WTC11 (cell line): ENCODE results near the gene SLC38A3. TPM values are rescaled to one million over a fixed set of nuclear protein-coding genes. Genes with fewer than 3 reads are reported as not detected.

Experiments
- ATAC-seq: fragments of 200-7000 bp; cut with Tn5 transposase; 2 replicates; pipeline ENCODE4 v1.10.0; 2021; ENCODE audit warnings: mild to moderate bottlenecking, moderate library complexity
- CTCF ChIA-PET: fragments of 300-600 bp; sonication (Branson Sonifier 250); formaldehyde crosslinking; loops from one replicate; lab custom pipeline; 2021; ENCODE audit warnings: antibody characterized with exemption; lab: Charles Lee
- POLR2A ChIA-PET: fragments of 350-600 bp; sonication (Branson Sonifier 250); formaldehyde crosslinking; loops from one replicate; lab custom pipeline; 2021; ENCODE audit warnings: antibody characterized with exemption; lab: Charles Lee
- DNase-seq: peaks from one replicate; pipeline ENCODE4 v3.0.0; 2021; ENCODE audit warnings: low spot score
- H3K27ac Mint-ChIP-seq: 2 replicates; pipeline ENCODE4 v1.8.0; 2021; ENCODE audit warnings: mixed read lengths
- H3K27me3 Mint-ChIP-seq: 2 replicates; pipeline ENCODE4 v1.8.0; 2021; ENCODE audit warnings: low read depth, mild to moderate bottlenecking, moderate library complexity, mixed read lengths
- H3K36me3 Mint-ChIP-seq: 2 replicates; pipeline ENCODE4 v1.8.0; 2021; ENCODE audit warnings: mixed read lengths
- H3K4me1 Mint-ChIP-seq: 2 replicates; pipeline ENCODE4 v1.8.0; 2022; ENCODE audit warnings: mixed read lengths
- H3K4me3 Mint-ChIP-seq: 2 replicates; pipeline ENCODE4 v1.8.0; 2021; ENCODE audit warnings: mild to moderate bottlenecking, moderate library complexity, mixed read lengths
- H3K9me3 Mint-ChIP-seq: 2 replicates; pipeline ENCODE4 v1.8.0; 2021; ENCODE audit warnings: mixed read lengths
- CREB1 ChIP-seq: sonication (generic); formaldehyde crosslinking; IDR thresholded peaks from 2 replicates; pipeline ENCODE4 v1.8.0; 2023; ENCODE audit warnings: mild to moderate bottlenecking, missing genetic modification reagents
- E2F4 ChIP-seq: sonication (generic); formaldehyde crosslinking; IDR thresholded peaks from 2 replicates; pipeline ENCODE4 v1.8.1; 2022; ENCODE audit warnings: low read depth, mild to moderate bottlenecking, moderate library complexity, missing genetic modification reagents, borderline replicate concordance
- ESRRA ChIP-seq: sonication (generic); formaldehyde crosslinking; IDR thresholded peaks from 2 replicates; pipeline ENCODE4 v1.8.1; 2022; ENCODE audit warnings: mild to moderate bottlenecking, missing genetic modification reagents, borderline replicate concordance
- FOXP1 ChIP-seq: sonication (generic); formaldehyde crosslinking; IDR thresholded peaks from 2 replicates; pipeline ENCODE4 v1.8.0; 2022; ENCODE audit warnings: missing genetic modification reagents, mild to moderate bottlenecking, moderate library complexity, borderline replicate concordance
- GTF2I ChIP-seq: fragments of 250-450 bp; sonication (Bioruptor Pico); conservative IDR thresholded peaks from 2 replicates; pipeline ENCODE4 v1.4.0; 2021; ENCODE audit warnings: mild to moderate bottlenecking
- KAT7 ChIP-seq: sonication (generic); formaldehyde crosslinking; IDR thresholded peaks from 2 replicates; pipeline ENCODE4 v1.8.1; 2023; ENCODE audit warnings: missing genetic modification reagents, mild to moderate bottlenecking, borderline replicate concordance
- MAX ChIP-seq: sonication (generic); formaldehyde crosslinking; IDR thresholded peaks from 2 replicates; pipeline ENCODE4 v1.8.0; 2022; ENCODE audit warnings: mild to moderate bottlenecking, missing genetic modification reagents
- NR3C1 ChIP-seq: sonication (generic); formaldehyde crosslinking; conservative IDR thresholded peaks from 2 replicates; pipeline ENCODE4 v1.8.1; 2023; ENCODE audit warnings: low read depth, mild to moderate bottlenecking, missing genetic modification reagents
- PREB ChIP-seq: sonication (generic); formaldehyde crosslinking; IDR thresholded peaks from 2 replicates; pipeline ENCODE4 v1.8.1; 2022; ENCODE audit warnings: mild to moderate bottlenecking, missing genetic modification reagents, moderate library complexity, borderline replicate concordance
- RORB ChIP-seq: fragments of 250-450 bp; sonication (Bioruptor Pico); IDR thresholded peaks from 2 replicates; pipeline ENCODE4 v1.9.0; 2021; ENCODE audit warnings: mild to moderate bottlenecking
- SOX15 ChIP-seq: fragments of 250-450 bp; sonication (Bioruptor Pico); IDR thresholded peaks from 2 replicates; pipeline ENCODE4 v1.9.0; 2021; ENCODE audit warnings: mild to moderate bottlenecking
- SP1 ChIP-seq: sonication (generic); formaldehyde crosslinking; conservative IDR thresholded peaks from 2 replicates; pipeline ENCODE4 v1.8.1; 2022; ENCODE audit warnings: missing genetic modification reagents
- ZNF138 ChIP-seq: sonication (generic); formaldehyde crosslinking; conservative IDR thresholded peaks from 2 replicates; pipeline ENCODE4 v1.8.1; 2022; ENCODE audit warnings: mild to moderate bottlenecking, moderate library complexity, missing genetic modification reagents
- ZNF219 ChIP-seq: sonication (generic); formaldehyde crosslinking; IDR thresholded peaks from 2 replicates; pipeline ENCODE4 v1.8.0; 2023; ENCODE audit warnings: missing genetic modification reagents, mild to moderate bottlenecking, borderline replicate concordance
- total RNA-seq: library from RNA; stranded (reverse); gene quantifications from 3 replicates; pipeline ENCODE4 v1.2.3, GENCODE V29; 2021
- TF ChIP-seq, protein P1 (sequence below): fragments of 250-450 bp; sonication (Bioruptor Pico); IDR thresholded peaks from 2 replicates; pipeline ENCODE4 v1.9.0; 2021; ENCODE audit warnings: mild to moderate bottlenecking, borderline replicate concordance
- TF ChIP-seq, protein P2 (sequence below): fragments of 250-450 bp; sonication (Bioruptor Pico); IDR thresholded peaks from 2 replicates; pipeline ENCODE4 v2.1.2; 2022; ENCODE audit warnings: mild to moderate bottlenecking, moderate library complexity
- TF ChIP-seq, protein P3 (sequence below): sonication (generic); formaldehyde crosslinking; IDR thresholded peaks from 2 replicates; pipeline ENCODE4 v1.8.1; 2023; ENCODE audit warnings: mild to moderate bottlenecking, missing genetic modification reagents

SLC38A3 gene
- total RNA-seq, 1 experiment from 2014 or later = 0.90 TPM

- ChIA-PET CTCF (interaction anchor here (0.5 to 3.2 kb wide), 7 partner anchors 10 to 409 kb away, joined by 3 to 16 read pairs (median 3); no protein-coding TSS in a partner anchor), POLR2A (interaction anchor here (1.0 to 1.2 kb wide), 3 partner anchors 10 to 60 kb away, joined by 3 to 4 read pairs (median 4); no protein-coding TSS in a partner anchor)
- no peaks in the 10 kb centered on the region for H3K27me3 Mint-ChIP-seq
These were observed 22.5 kb upstream of the SLC38A3 start for GRCh38 chr3:50182533-50183099.

More at GRCh38 chr3:50182533-50183099, 22.5 kb upstream of the SLC38A3 start:
- Mint-ChIP-seq H3K4me1 (no peaks in the 10 kb centered on the region), H3K27ac (peak overlapping the region; percentile 38; the same call in 1 of the 2 replicates), H3K9me3 (no peaks in the 10 kb centered on the region), H3K36me3 (peaks cover 45% of the 10 kb centered on the region), H3K4me3 (no peak overlapping the region)
- TF ChIP-seq NR3C1 (CRISPR knock-in tag) (no peak), E2F4 (CRISPR knock-in tag) (no peak), CREB1 (no peak), SOX15 (CRISPR knock-in tag) (no peak), KAT7 (CRISPR knock-in tag) (no peak), ZNF138 (no peak), PREB (CRISPR knock-in tag) (no peak), MAX (CRISPR knock-in tag) (no peak), GTF2I (CRISPR knock-in tag) (no peak), FOXP1 (CRISPR knock-in tag) (no peak), RORB (CRISPR knock-in tag) (no peak), SP1 (CRISPR knock-in tag) (no peak), ESRRA (CRISPR knock-in tag) (no peak), ZNF219 (CRISPR knock-in tag) (no peak)
- TF ChIP-seq, protein P1, sequence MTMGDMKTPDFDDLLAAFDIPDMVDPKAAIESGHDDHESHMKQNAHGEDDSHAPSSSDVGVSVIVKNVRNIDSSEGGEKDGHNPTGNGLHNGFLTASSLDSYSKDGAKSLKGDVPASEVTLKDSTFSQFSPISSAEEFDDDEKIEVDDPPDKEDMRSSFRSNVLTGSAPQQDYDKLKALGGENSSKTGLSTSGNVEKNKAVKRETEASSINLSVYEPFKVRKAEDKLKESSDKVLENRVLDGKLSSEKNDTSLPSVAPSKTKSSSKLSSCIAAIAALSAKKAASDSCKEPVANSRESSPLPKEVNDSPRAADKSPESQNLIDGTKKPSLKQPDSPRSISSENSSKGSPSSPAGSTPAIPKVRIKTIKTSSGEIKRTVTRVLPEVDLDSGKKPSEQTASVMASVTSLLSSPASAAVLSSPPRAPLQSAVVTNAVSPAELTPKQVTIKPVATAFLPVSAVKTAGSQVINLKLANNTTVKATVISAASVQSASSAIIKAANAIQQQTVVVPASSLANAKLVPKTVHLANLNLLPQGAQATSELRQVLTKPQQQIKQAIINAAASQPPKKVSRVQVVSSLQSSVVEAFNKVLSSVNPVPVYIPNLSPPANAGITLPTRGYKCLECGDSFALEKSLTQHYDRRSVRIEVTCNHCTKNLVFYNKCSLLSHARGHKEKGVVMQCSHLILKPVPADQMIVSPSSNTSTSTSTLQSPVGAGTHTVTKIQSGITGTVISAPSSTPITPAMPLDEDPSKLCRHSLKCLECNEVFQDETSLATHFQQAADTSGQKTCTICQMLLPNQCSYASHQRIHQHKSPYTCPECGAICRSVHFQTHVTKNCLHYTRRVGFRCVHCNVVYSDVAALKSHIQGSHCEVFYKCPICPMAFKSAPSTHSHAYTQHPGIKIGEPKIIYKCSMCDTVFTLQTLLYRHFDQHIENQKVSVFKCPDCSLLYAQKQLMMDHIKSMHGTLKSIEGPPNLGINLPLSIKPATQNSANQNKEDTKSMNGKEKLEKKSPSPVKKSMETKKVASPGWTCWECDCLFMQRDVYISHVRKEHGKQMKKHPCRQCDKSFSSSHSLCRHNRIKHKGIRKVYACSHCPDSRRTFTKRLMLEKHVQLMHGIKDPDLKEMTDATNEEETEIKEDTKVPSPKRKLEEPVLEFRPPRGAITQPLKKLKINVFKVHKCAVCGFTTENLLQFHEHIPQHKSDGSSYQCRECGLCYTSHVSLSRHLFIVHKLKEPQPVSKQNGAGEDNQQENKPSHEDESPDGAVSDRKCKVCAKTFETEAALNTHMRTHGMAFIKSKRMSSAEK (CRISPR knock-in tag) = no peak
- TF ChIP-seq, protein P2, sequence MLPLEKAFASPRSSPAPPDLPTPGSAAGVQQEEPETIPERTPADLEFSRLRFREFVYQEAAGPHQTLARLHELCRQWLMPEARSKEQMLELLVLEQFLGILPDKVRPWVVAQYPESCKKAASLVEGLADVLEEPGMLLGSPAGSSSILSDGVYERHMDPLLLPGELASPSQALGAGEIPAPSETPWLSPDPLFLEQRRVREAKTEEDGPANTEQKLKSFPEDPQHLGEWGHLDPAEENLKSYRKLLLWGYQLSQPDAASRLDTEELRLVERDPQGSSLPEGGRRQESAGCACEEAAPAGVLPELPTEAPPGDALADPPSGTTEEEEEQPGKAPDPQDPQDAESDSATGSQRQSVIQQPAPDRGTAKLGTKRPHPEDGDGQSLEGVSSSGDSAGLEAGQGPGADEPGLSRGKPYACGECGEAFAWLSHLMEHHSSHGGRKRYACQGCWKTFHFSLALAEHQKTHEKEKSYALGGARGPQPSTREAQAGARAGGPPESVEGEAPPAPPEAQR = no peak
- TF ChIP-seq, protein P3, sequence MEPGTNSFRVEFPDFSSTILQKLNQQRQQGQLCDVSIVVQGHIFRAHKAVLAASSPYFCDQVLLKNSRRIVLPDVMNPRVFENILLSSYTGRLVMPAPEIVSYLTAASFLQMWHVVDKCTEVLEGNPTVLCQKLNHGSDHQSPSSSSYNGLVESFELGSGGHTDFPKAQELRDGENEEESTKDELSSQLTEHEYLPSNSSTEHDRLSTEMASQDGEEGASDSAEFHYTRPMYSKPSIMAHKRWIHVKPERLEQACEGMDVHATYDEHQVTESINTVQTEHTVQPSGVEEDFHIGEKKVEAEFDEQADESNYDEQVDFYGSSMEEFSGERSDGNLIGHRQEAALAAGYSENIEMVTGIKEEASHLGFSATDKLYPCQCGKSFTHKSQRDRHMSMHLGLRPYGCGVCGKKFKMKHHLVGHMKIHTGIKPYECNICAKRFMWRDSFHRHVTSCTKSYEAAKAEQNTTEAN (CRISPR knock-in tag) = no peak
- ATAC-seq (no peak), DNase-seq (no peak)
